H9 (cell line): ENCODE data around the gene OPA3. TPM values are rescaled to one million over a fixed set of nuclear protein-coding genes. Genes with fewer than 3 reads are reported as not detected.

Source experiments
- DNase-seq: peaks from one replicate; pipeline ENCODE4 v3.0.0-alpha.2; 2017
- H2AFZ ChIP-seq: one replicate; pipeline ENCODE4 v1.6.1; 2013; ENCODE audit warnings: mild to moderate bottlenecking, low read length, control low read depth, moderate library complexity
- H2AK5ac ChIP-seq: 2 replicates; pipeline ENCODE4 v1.6.1; 2013; ENCODE audit warnings: low read length, control low read depth, mixed read lengths; ENCODE audit not compliant: insufficient read length
- H2BK120ac ChIP-seq: one replicate; pipeline ENCODE4 v1.6.1; 2013; ENCODE audit warnings: low read depth, mild to moderate bottlenecking, low read length, control low read depth, inconsistent platforms; ENCODE audit not compliant: poor library complexity, severe bottlenecking
- H2BK12ac ChIP-seq: 2 replicates; pipeline ENCODE4 v1.6.1; 2013; ENCODE audit warnings: low read length, control low read depth, mixed read lengths, low read depth; ENCODE audit not compliant: insufficient read length
- H2BK15ac ChIP-seq: 2 replicates; pipeline ENCODE4 v1.6.1; 2013; ENCODE audit warnings: low read depth, low read length, control low read depth
- H2BK20ac ChIP-seq: one replicate; pipeline ENCODE4 v1.6.1; 2013; ENCODE audit warnings: low read depth, mild to moderate bottlenecking, low read length, control low read depth, inconsistent platforms; ENCODE audit not compliant: poor library complexity, severe bottlenecking
- H2BK5ac ChIP-seq: 2 replicates; pipeline ENCODE4 v1.6.1; 2013; ENCODE audit warnings: low read length, control low read depth, mixed read lengths; ENCODE audit not compliant: insufficient read length
- H3K14ac ChIP-seq: 2 replicates; pipeline ENCODE4 v1.6.1; 2013; ENCODE audit warnings: low read length, control low read depth; ENCODE audit not compliant: insufficient read depth
- H3K18ac ChIP-seq: 2 replicates; pipeline ENCODE4 v1.6.1; 2013; ENCODE audit warnings: low read depth, mild to moderate bottlenecking, mixed read lengths, low read length, control low read depth; ENCODE audit not compliant: insufficient read length
- H3K23ac ChIP-seq: 2 replicates; pipeline ENCODE4 v1.6.1; 2013; ENCODE audit warnings: low read length, control low read depth, mixed read lengths, low read depth; ENCODE audit not compliant: insufficient read length
- H3K23me2 ChIP-seq: 2 replicates; pipeline ENCODE4 v1.6.1; 2013; ENCODE audit warnings: low read depth, mild to moderate bottlenecking, mixed read lengths, low read length, control low read depth; ENCODE audit not compliant: insufficient read length, poor library complexity, severe bottlenecking
- H3K27ac ChIP-seq: 2 replicates; pipeline ENCODE4 v1.5.1; 2013; ENCODE audit warnings: low read length, control low read depth, mixed read lengths, low read depth; ENCODE audit not compliant: insufficient read length
- H3K27me3 ChIP-seq: 2 replicates; pipeline ENCODE4 v1.6.1; 2013; ENCODE audit warnings: low read length, control low read depth, inconsistent platforms; ENCODE audit not compliant: insufficient read depth
- H3K4ac ChIP-seq: 2 replicates; pipeline ENCODE4 v1.6.1; 2013; ENCODE audit warnings: low read depth, mild to moderate bottlenecking, control low read depth, inconsistent platforms, low read length, moderate library complexity
- H3K4me1 ChIP-seq: 2 replicates; pipeline ENCODE4 v1.6.1; 2013; ENCODE audit warnings: low read length, control low read depth, inconsistent platforms; ENCODE audit not compliant: insufficient read depth
- H3K4me2 ChIP-seq: 2 replicates; pipeline ENCODE4 v1.6.1; 2013; ENCODE audit warnings: low read length, control low read depth, mixed read lengths; ENCODE audit not compliant: insufficient read length, insufficient read depth
- H3K56ac ChIP-seq: 2 replicates; pipeline ENCODE4 v1.6.1; 2013; ENCODE audit warnings: low read depth, mild to moderate bottlenecking, mixed read lengths, low read length, control low read depth; ENCODE audit not compliant: insufficient read length
- H3K79me1 ChIP-seq: 2 replicates; pipeline ENCODE4 v1.6.1; 2013; ENCODE audit warnings: low read depth, mild to moderate bottlenecking, moderate library complexity, low read length, control low read depth, inconsistent platforms; ENCODE audit not compliant: insufficient read depth, poor library complexity, severe bottlenecking
- H3K79me2 ChIP-seq: 2 replicates; pipeline ENCODE4 v1.6.1; 2013; ENCODE audit warnings: low read length, control low read depth, inconsistent platforms; ENCODE audit not compliant: insufficient read depth
- H3K9ac ChIP-seq: 2 replicates; pipeline ENCODE4 v1.6.1; 2013; ENCODE audit warnings: low read length, control low read depth, mixed read lengths; ENCODE audit not compliant: insufficient read length; ENCODE audit errors: extremely low read depth
- H3K9me3 ChIP-seq: one replicate; pipeline ENCODE4 v1.6.1; 2013; ENCODE audit warnings: low read depth, low read length, inconsistent platforms; ENCODE audit not compliant: control insufficient read depth
- H3T11ph ChIP-seq: one replicate; pipeline ENCODE4 v1.6.1; 2013; ENCODE audit warnings: mild to moderate bottlenecking, low read length, control low read depth, inconsistent platforms
- H4K20me1 ChIP-seq: one replicate; pipeline ENCODE4 v1.6.1; 2013; ENCODE audit not compliant: control insufficient read depth, insufficient read length, insufficient read depth
- H4K5ac ChIP-seq: 2 replicates; pipeline ENCODE4 v1.6.1; 2013; ENCODE audit warnings: low read depth, mild to moderate bottlenecking, mixed read lengths, low read length, control low read depth; ENCODE audit not compliant: insufficient read length
- H4K8ac ChIP-seq: replicated peaks from 2 replicates; pipeline ENCODE4 v1.6.1; 2013; ENCODE audit warnings: low read length, control low read depth, mixed read lengths, low read depth; ENCODE audit not compliant: insufficient read length
- H4K91ac ChIP-seq: 2 replicates; pipeline ENCODE4 v1.6.1; 2013; ENCODE audit warnings: low read depth, mild to moderate bottlenecking, moderate library complexity, mixed read lengths, low read length, control low read depth; ENCODE audit not compliant: insufficient read length
- H3K27ac Mint-ChIP-seq, 3 experiments: 2 replicates in 2 of 3; 3 replicates in 1 of 3; pipeline ENCODE4 v1.8.0; 2020 to 2021; ENCODE audit warnings: mixed read lengths in 3 of 3, mild to moderate bottlenecking in 1 of 3, moderate library complexity in 1 of 3
- H3K27me3 Mint-ChIP-seq: 2 replicates; pipeline ENCODE4 v1.8.0; 2021; ENCODE audit warnings: low read depth, mild to moderate bottlenecking, moderate library complexity, mixed read lengths
- H3K36me3 Mint-ChIP-seq, 3 experiments: 2 replicates in 2 of 3; 3 replicates in 1 of 3; pipeline ENCODE4 v1.8.0; 2020 to 2021; ENCODE audit warnings: low read depth in 3 of 3, mixed read lengths in 3 of 3; ENCODE audit not compliant: insufficient read depth in 1 of 3
- H3K4me1 Mint-ChIP-seq, 2 experiments: 2 replicates each; pipeline ENCODE4 v1.8.0; 2020; ENCODE audit warnings: mixed read lengths in 2 of 2
- H3K4me3 Mint-ChIP-seq, 2 experiments: 2 replicates in 1 of 2; 3 replicates in 1 of 2; pipeline ENCODE4 v1.8.0; 2020 to 2021; ENCODE audit warnings: mild to moderate bottlenecking in 2 of 2, mixed read lengths in 2 of 2, moderate library complexity in 1 of 2
- H3K9me3 Mint-ChIP-seq, 2 experiments: 2 replicates in 1 of 2; 3 replicates in 1 of 2; pipeline ENCODE4 v1.8.0; 2020; ENCODE audit warnings: mild to moderate bottlenecking in 2 of 2, mixed read lengths in 2 of 2, moderate library complexity in 1 of 2
- CTCF ChIP-seq: fragments of 200-600 bp; sonication (generic); conservative IDR thresholded peaks from 3 replicates; pipeline ENCODE4 v1.8.0; 2021; ENCODE audit warnings: antibody characterized with exemption, mild to moderate bottlenecking
- WGBS: extraction: QIAGEN DNeasy Blood & Tissue Kit; methylation state at CpG from one replicate; pipeline ENCODE4 v1.1.7; 2013; ENCODE audit warnings: missing lambda C conversion rate, low lambda C conversion rate, mixed read lengths; ENCODE audit not compliant: insufficient read length; ENCODE audit errors: extremely low coverage; 5-methylcytosine and 5-hydroxymethylcytosine counted together
- total RNA-seq: library from RNA; stranded (reverse); gene quantifications from 2 replicates; pipeline ENCODE4 v1.2.1, GENCODE V29; 2021

Gene OPA3
- total RNA-seq, 1 experiment from 2014 or later: 13.0 TPM

GRCh38 chr19:45542234-45542668, 42.4 kb downstream of the OPA3 start:
- Histone ChIP-seq H4K20me1 (no peaks in the 10 kb centered on the region), H2BK120ac (no peak overlapping the region), H3K4me2 (no peak overlapping the region), H4K91ac (no peak overlapping the region), H2AK5ac (no peak overlapping the region), H2AFZ (no peak overlapping the region), H3K27ac (no peak overlapping the region), H3K56ac (no peak overlapping the region), H2BK15ac (no peak overlapping the region), H2BK5ac (no peak overlapping the region), H3K9ac (no peak overlapping the region), H4K8ac (no peak overlapping the region), H3T11ph (no peak overlapping the region), H4K5ac (no peak overlapping the region), H2BK20ac (no peak overlapping the region), H3K18ac (no peak overlapping the region), H3K14ac (no peak overlapping the region), H3K23ac (no peak overlapping the region), H3K27me3 (no peaks in the 10 kb centered on the region), H3K79me2 (no peaks in the 10 kb centered on the region), H3K79me1 (no peaks in the 10 kb centered on the region), H3K4me1 (no peaks in the 10 kb centered on the region), H2BK12ac (no peak overlapping the region), H3K4ac (no peak overlapping the region), H3K9me3 (no peaks in the 10 kb centered on the region), H3K23me2 (no peaks in the 10 kb centered on the region)
- Mint-ChIP-seq H3K27me3 (no peaks in the 10 kb centered on the region), H3K4me1 (0 out of 4 replicates have a peak, but pooled peaks cover 0 to under 1% of the 10 kb centered on the region in 2 experiments), H3K36me3 (no peaks in the 10 kb centered on the region), H3K9me3 (peaks cover 0 to 6% of the 10 kb centered on the region in 2 experiments; a peak in 1 of 5 replicates), H3K27ac (no peak overlapping the region), H3K4me3 (no peak overlapping the region)
- DNase-seq: no peak
- WGBS: no CpG with 5 or more reads among the region's 7 CpGs
- no peak for TF ChIP-seq CTCF
